Prostate gland (tissue), 2 donors: ENCODE data around the gene ACOT11. TPM values are rescaled to one million over a fixed set of nuclear protein-coding genes. Genes with fewer than 3 reads are reported as not detected.

Experiments
- DNase-seq: peaks from one replicate; pipeline ENCODE4 v3.0.0-alpha.2; 2019; ENCODE audit warnings: low spot score
- H3K27ac ChIP-seq, 2 donors: fragments of 200-600 bp; sonication (generic); 2 replicates each; pipeline ENCODE4 v1.5.1; 2017 to 2019
- H3K27me3 ChIP-seq: fragments of 200-600 bp; sonication (generic); replicated peaks from 2 replicates; pipeline ENCODE4 v1.5.1; 2019; ENCODE audit not compliant: insufficient read depth
- H3K36me3 ChIP-seq, 2 donors: fragments of 200-600 bp; sonication (generic); 1 replicate in 1 of 2; 2 replicates in 1 of 2; pipeline versions ENCODE4 v1.5.1 to v1.8.1; 2017 to 2019
- H3K4me1 ChIP-seq: fragments of 200-600 bp; sonication (generic); replicated peaks from 2 replicates; pipeline ENCODE4 v1.5.1; 2019
- H3K4me3 ChIP-seq, 2 donors: fragments of 200-600 bp; sonication (generic); 2 replicates each; pipeline ENCODE4 v1.5.1; 2017 to 2019
- H3K9me3 ChIP-seq: fragments of 200-600 bp; sonication (generic); 2 replicates; pipeline ENCODE4 v1.5.1; 2017
- POLR2A ChIP-seq: fragments of 450-650 bp; IDR thresholded peaks from one replicate; pipeline ENCODE4 v1.6.1; 2016; ENCODE audit warnings: antibody characterized with exemption, mild to moderate bottlenecking
- POLR2AphosphoS5 ChIP-seq: sonication (generic); formaldehyde crosslinking; IDR thresholded peaks from one replicate; pipeline ENCODE4 v1.6.1; 2017; ENCODE audit warnings: antibody characterized with exemption
- WGBS: methylation state at CpG from one replicate; pipeline ENCODE4 v1.1.5; 2018; 5-methylcytosine and 5-hydroxymethylcytosine counted together
- intact Hi-C: fragments of 100-400 bp; cut with DNase I; formaldehyde crosslinking; loops from one replicate; pipeline ENCODE4 v1.14.2; 2022
- total RNA-seq, 2 donors: library from RNA; depleted of rRNA; stranded (reverse); fragments of >200 nt; gene quantifications; one replicate each; pipeline ENCODE4 v1.1.0, GENCODE V29; 2016
- TF ChIP-seq, protein P1 (sequence below), 4 experiments: fragments of 200-600 bp in 2 of 4; fragments of 450-650 bp in 2 of 4; sonication (generic) in 2 of 4; IDR thresholded peaks; 1 replicate in 3 of 4; 2 replicates in 1 of 4; pipeline ENCODE4 v1.5.1; 2016 to 2019; ENCODE audit warnings: antibody characterized with exemption in 4 of 4, mild to moderate bottlenecking in 2 of 4, moderate library complexity in 2 of 4

Gene ACOT11
- total RNA-seq, 2 donors from 2014 or later, result 6.7 to 18.6 TPM

DNA sequence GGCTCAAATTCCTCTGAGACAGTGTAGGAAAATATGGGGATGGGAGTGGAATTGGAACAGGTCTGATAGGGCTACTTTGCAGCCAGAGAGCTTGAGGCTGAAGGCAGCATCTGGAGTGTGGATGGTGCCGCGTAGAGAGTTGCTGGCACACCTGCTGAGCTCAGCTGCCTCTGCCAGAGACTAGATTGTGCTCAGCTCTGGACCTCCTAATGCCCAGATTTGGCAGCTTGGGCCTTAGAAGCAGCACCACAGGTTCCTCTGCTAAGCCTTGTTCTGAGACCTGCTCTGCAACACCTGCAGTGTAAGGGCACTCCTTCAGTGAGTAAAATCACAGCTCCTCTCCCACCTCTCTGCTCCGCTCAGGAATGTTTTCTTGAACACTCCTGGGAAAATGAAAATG, 23.3 kb downstream of the ACOT11 start:
- Histone ChIP-seq H3K9me3 (no peaks in the 10 kb centered on the region), H3K36me3 (no peaks in the 10 kb centered on the region), H3K4me3 (no peak overlapping the region), H3K4me1 (peaks cover 3% of the 10 kb centered on the region), H3K27ac (no peak overlapping the region), H3K27me3 (no peaks in the 10 kb centered on the region)
- intact Hi-C loops, result no loop called here
- no peak for DNase-seq
- TF ChIP-seq POLR2AphosphoS5 (no peak), POLR2A (no peak)
- TF ChIP-seq, protein P1, sequence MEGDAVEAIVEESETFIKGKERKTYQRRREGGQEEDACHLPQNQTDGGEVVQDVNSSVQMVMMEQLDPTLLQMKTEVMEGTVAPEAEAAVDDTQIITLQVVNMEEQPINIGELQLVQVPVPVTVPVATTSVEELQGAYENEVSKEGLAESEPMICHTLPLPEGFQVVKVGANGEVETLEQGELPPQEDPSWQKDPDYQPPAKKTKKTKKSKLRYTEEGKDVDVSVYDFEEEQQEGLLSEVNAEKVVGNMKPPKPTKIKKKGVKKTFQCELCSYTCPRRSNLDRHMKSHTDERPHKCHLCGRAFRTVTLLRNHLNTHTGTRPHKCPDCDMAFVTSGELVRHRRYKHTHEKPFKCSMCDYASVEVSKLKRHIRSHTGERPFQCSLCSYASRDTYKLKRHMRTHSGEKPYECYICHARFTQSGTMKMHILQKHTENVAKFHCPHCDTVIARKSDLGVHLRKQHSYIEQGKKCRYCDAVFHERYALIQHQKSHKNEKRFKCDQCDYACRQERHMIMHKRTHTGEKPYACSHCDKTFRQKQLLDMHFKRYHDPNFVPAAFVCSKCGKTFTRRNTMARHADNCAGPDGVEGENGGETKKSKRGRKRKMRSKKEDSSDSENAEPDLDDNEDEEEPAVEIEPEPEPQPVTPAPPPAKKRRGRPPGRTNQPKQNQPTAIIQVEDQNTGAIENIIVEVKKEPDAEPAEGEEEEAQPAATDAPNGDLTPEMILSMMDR (IDR thresholded peaks at IDR 0.05), result no peak
- WGBS, result 54% methylated on average over 3 of the region's 3 CpGs

GRCh38 chr1:54571803-54572541, 23.9 kb downstream of the ACOT11 start:
- H3K36me3 ChIP-seq, result no peaks in the 10 kb centered on the region
- no peak overlapping the region for H3K4me3 ChIP-seq
- DNase-seq, result no peak
- H3K27ac ChIP-seq, result no peak overlapping the region
- no peaks in the 10 kb centered on the region for H3K9me3 ChIP-seq
- H3K4me1 ChIP-seq, result peaks cover 3% of the 10 kb centered on the region
- intact Hi-C loops, result no loop called here
- TF ChIP-seq POLR2AphosphoS5, result no peak
- no peak for TF ChIP-seq POLR2A
- TF ChIP-seq, protein P1 (IDR thresholded peaks at IDR 0.05), result no peak
- 42% methylated on average over 8 of the region's 8 CpGs for WGBS
- no peaks in the 10 kb centered on the region for H3K27me3 ChIP-seq

DNA sequence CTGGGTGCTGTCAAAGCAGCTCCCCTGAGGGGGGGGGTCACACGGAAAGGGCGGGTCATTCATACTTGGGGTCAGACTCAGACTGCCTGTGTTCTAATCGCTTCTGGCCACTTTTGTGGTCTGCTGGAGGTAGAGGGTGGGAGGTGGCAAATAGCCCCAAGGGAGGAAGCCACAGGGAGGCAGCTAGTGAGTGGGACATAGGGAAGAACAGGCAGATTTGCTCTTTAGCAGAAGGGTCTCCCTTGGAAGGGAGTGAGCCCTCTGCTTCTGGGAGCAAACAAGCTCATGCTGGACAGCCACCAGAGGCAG, 24.5 kb downstream of the ACOT11 start:
- Histone ChIP-seq H3K4me1 (peaks cover 3% of the 10 kb centered on the region), H3K4me3 (no peak overlapping the region), H3K9me3 (no peaks in the 10 kb centered on the region), H3K27me3 (no peaks in the 10 kb centered on the region), H3K27ac (no peak overlapping the region), H3K36me3 (no peaks in the 10 kb centered on the region)
- TF ChIP-seq POLR2A (no peak), POLR2AphosphoS5 (no peak)
- TF ChIP-seq, protein P1 (IDR thresholded peaks at IDR 0.05), result no peak
- 63% methylated on average over 3 of the region's 3 CpGs for WGBS
- DNase-seq, result no peak
- intact Hi-C loops, result no loop called here

GRCh38 chr1:54574158-54574778, 26.2 kb downstream of the ACOT11 start:
- intact Hi-C loops, result no loop called here
- H3K4me3 ChIP-seq, result no peak overlapping the region
- no peaks in the 10 kb centered on the region for H3K36me3 ChIP-seq
- H3K27ac ChIP-seq, result no peak overlapping the region
- H3K9me3 ChIP-seq, result no peaks in the 10 kb centered on the region
- no peak for DNase-seq
- peaks cover 3% of the 10 kb centered on the region for H3K4me1 ChIP-seq
- H3K27me3 ChIP-seq, result no peaks in the 10 kb centered on the region
- WGBS, result 93% methylated on average over 12 of the region's 12 CpGs
- TF ChIP-seq POLR2AphosphoS5, result no peak
- no peak for TF ChIP-seq POLR2A
- TF ChIP-seq, protein P1 (IDR thresholded peaks at IDR 0.05), result no peak

- intact Hi-C loops, result no loop called here
- peaks cover 3% of the 10 kb centered on the region for H3K4me1 ChIP-seq
- no peak overlapping the region for H3K27ac ChIP-seq
- no peaks in the 10 kb centered on the region for H3K9me3 ChIP-seq
- H3K4me3 ChIP-seq, result no peak overlapping the region
- no peaks in the 10 kb centered on the region for H3K36me3 ChIP-seq
- H3K27me3 ChIP-seq, result no peaks in the 10 kb centered on the region
- TF ChIP-seq, protein P1 (IDR thresholded peaks at IDR 0.05), result no peak
- TF ChIP-seq POLR2AphosphoS5 (no peak), POLR2A (no peak)
- 96% methylated on average over 3 of the region's 3 CpGs for WGBS
- no peak for DNase-seq
Observed at GRCh38 chr1:54575161-54575560, 27.1 kb downstream of the ACOT11 start.
